Activated CD8-positive, alpha-beta memory T cell treated with anti-CD3 and anti-CD28 coated beads, Interleukin-2, amount 50 U/mL, for 24 hours (primary cell): Measurements from ENCODE around the gene UCP2.

Experiments used
- DNase-seq: peaks from one replicate; pipeline ENCODE4 v3.0.0-alpha.2; 2020; ENCODE audit errors: extremely low read depth

The UCP2 gene

GRCh38 chr11:74009675-74010305 is 27.1 kb upstream of the UCP2 start:
- DNase-seq = no peak

GRCh38 chr11:74009230-74009547 is 26.5 kb upstream of the UCP2 start:
- DNase-seq = no peak

- DNase-seq = no peak
These were observed 26.0 kb upstream of the UCP2 start, which contains the start of gene UCP3 for GRCh38 chr11:74008373-74009229. TSS of gene UCP3 (minus strand) at chr11:74009085. CDS start at chr11:74007042, 2,043 bp downstream.

- DNase-seq = no peak
These were observed 25.2 kb upstream of the UCP2 start for GRCh38 chr11:74007691-74008372.

- DNase-seq = no peak
These were observed 24.2 kb upstream of the UCP2 start for GRCh38 chr11:74006743-74007304.

GRCh38 chr11:74005721-74006517 is 23.3 kb upstream of the UCP2 start:
- DNase-seq = no peak

- no peak for DNase-seq
These were observed 22.3 kb upstream of the UCP2 start for GRCh38 chr11:74004759-74005615.

- DNase-seq = no peak
These were observed 21.5 kb upstream of the UCP2 start for GRCh38 chr11:74004046-74004695.

- no peak for DNase-seq
These were observed 20.2 kb upstream of the UCP2 start for GRCh38 chr11:74002832-74003231.

GRCh38 chr11:74001822-74002286 is 19.2 kb upstream of the UCP2 start:
- no peak for DNase-seq

- no peak for DNase-seq
These were observed 17.9 kb upstream of the UCP2 start for GRCh38 chr11:74000307-74001133.

GRCh38 chr11:73999581-74000306 is 17.1 kb upstream of the UCP2 start:
- no peak for DNase-seq

GRCh38 chr11:73998846-73999575 is 16.4 kb upstream of the UCP2 start:
- DNase-seq = no peak

GRCh38 chr11:73997120-73997770 is 14.6 kb upstream of the UCP2 start:
- no peak for DNase-seq

- no peak for DNase-seq
These were observed 13.6 kb upstream of the UCP2 start for GRCh38 chr11:73996161-73996747.

GRCh38 chr11:73995731-73996130 is 13.1 kb upstream of the UCP2 start:
- no peak for DNase-seq

GRCh38 chr11:73995247-73995646 is 12.6 kb upstream of the UCP2 start:
- DNase-seq = no peak
